KOPT-K1 (cell line): ENCODE measurements around the gene ADGRG4.
"Not testable (repeated sequence)": the region's sequence is repeated elsewhere in the genome, so short reads cannot be mapped to it uniquely, and the experiment has no call there.

Source experiments
- H3K27ac ChIP-seq: fragments of 200-600 bp; sonication (generic); 2 replicates; pipeline ENCODE4 v1.5.1; 2016; ENCODE audit warnings: antibody characterized with exemption, mild to moderate bottlenecking, low read depth, low read length; ENCODE audit not compliant: poor library complexity, severe bottlenecking
- H3K36me3 ChIP-seq: fragments of 200-600 bp; sonication (generic); 2 replicates; pipeline ENCODE4 v1.5.1; 2017; ENCODE audit warnings: antibody characterized with exemption, mild to moderate bottlenecking, low read length, moderate library complexity; ENCODE audit not compliant: insufficient read depth
- H3K9me3 ChIP-seq: fragments of 200-600 bp; sonication (generic); 2 replicates; pipeline ENCODE4 v1.5.1; 2017; ENCODE audit warnings: antibody characterized with exemption, low read length, mild to moderate bottlenecking; ENCODE audit not compliant: insufficient read depth, poor library complexity, severe bottlenecking

Gene ADGRG4

GRCh38 chrX:136300721-136301120 is at the start of gene ADGRG4:
ADGRG4 (plus strand) TSS chrX:136300963; CDS start chrX:136308778, 7,815 bp downstream.
- H3K9me3 ChIP-seq, H3K36me3 ChIP-seq, H3K27ac ChIP-seq: not testable (repeated sequence)

- H3K27ac ChIP-seq: peak within 1 kb of the TSS; percentile 72
- H3K36me3 ChIP-seq: peaks cover 4% of the 10 kb centered on the region; the same call in 1 of the 2 replicates
- H3K9me3 ChIP-seq: no peaks in the 10 kb centered on the region
Observed at GRCh38 chrX:136251041-136251991, 49.4 kb upstream of the ADGRG4 start, which contains the start of gene MAP7D3. MAP7D3 (minus strand) TSS chrX:136251400; CDS start chrX:136251358, 42 bp downstream.

GRCh38 chrX:136255541-136255940 is 45.2 kb upstream of the ADGRG4 start:
- H3K27ac ChIP-seq: no peak overlapping the region
- no peaks in the 10 kb centered on the region for H3K36me3 ChIP-seq
- H3K9me3 ChIP-seq: no peaks in the 10 kb centered on the region

- Histone ChIP-seq H3K9me3 (no peaks in the 10 kb centered on the region), H3K36me3 (no peaks in the 10 kb centered on the region), H3K27ac (no peak overlapping the region)
Observed at GRCh38 chrX:136256026-136256425, 44.7 kb upstream of the ADGRG4 start.

- Histone ChIP-seq H3K36me3 (no peaks in the 10 kb centered on the region), H3K27ac (no peak overlapping the region), H3K9me3 (no peaks in the 10 kb centered on the region)
Observed at GRCh38 chrX:136258951-136259350, 41.8 kb upstream of the ADGRG4 start.

- Histone ChIP-seq H3K36me3 (no peaks in the 10 kb centered on the region), H3K9me3 (no peaks in the 10 kb centered on the region), H3K27ac (no peak overlapping the region)
Observed at GRCh38 chrX:136259543-136259942, 41.2 kb upstream of the ADGRG4 start.

GRCh38 chrX:136260776-136261175 is 40.0 kb upstream of the ADGRG4 start:
- H3K27ac ChIP-seq: no peak overlapping the region
- no peaks in the 10 kb centered on the region for H3K36me3 ChIP-seq
- no peaks in the 10 kb centered on the region for H3K9me3 ChIP-seq

GRCh38 chrX:136261321-136261720 is 39.4 kb upstream of the ADGRG4 start:
- no peaks in the 10 kb centered on the region for H3K9me3 ChIP-seq
- no peak overlapping the region for H3K27ac ChIP-seq
- H3K36me3 ChIP-seq: no peaks in the 10 kb centered on the region

GRCh38 chrX:136262243-136262642 is 38.5 kb upstream of the ADGRG4 start:
- H3K36me3 ChIP-seq: no peaks in the 10 kb centered on the region
- H3K27ac ChIP-seq: no peak overlapping the region
- no peaks in the 10 kb centered on the region for H3K9me3 ChIP-seq

GRCh38 chrX:136262812-136263315 is 37.9 kb upstream of the ADGRG4 start:
- H3K27ac ChIP-seq: no peak overlapping the region
- no peaks in the 10 kb centered on the region for H3K9me3 ChIP-seq
- no peaks in the 10 kb centered on the region for H3K36me3 ChIP-seq

GRCh38 chrX:136266828-136267227 is 33.9 kb upstream of the ADGRG4 start:
- no peaks in the 10 kb centered on the region for H3K36me3 ChIP-seq

GRCh38 chrX:136268051-136269048 is 32.4 kb upstream of the ADGRG4 start:
- Histone ChIP-seq H3K27ac (no peak overlapping the region), H3K9me3 (no peaks in the 10 kb centered on the region), H3K36me3 (no peaks in the 10 kb centered on the region)

More at GRCh38 chrX:136266828-136267227, 33.9 kb upstream of the ADGRG4 start:
- Histone ChIP-seq H3K9me3 (no peaks in the 10 kb centered on the region), H3K27ac (no peak overlapping the region)

GRCh38 chrX:136269921-136270320 is 30.8 kb upstream of the ADGRG4 start:
- H3K36me3 ChIP-seq: no peaks in the 10 kb centered on the region
- H3K9me3 ChIP-seq: no peaks in the 10 kb centered on the region
- no peak overlapping the region for H3K27ac ChIP-seq

GRCh38 chrX:136271300-136271699 is 29.5 kb upstream of the ADGRG4 start:
- H3K9me3 ChIP-seq: no peaks in the 10 kb centered on the region
- H3K36me3 ChIP-seq: no peaks in the 10 kb centered on the region
- H3K27ac ChIP-seq: no peak overlapping the region

- Histone ChIP-seq H3K27ac (no peak overlapping the region), H3K36me3 (no peaks in the 10 kb centered on the region), H3K9me3 (no peaks in the 10 kb centered on the region)
Observed at GRCh38 chrX:136272325-136272724, 28.4 kb upstream of the ADGRG4 start.
